Gastroesophageal sphincter (tissue), 3 donors: Measurements from ENCODE around the gene REEP2.

Source experiments
- EP300 ChIP-seq: sonication (generic); formaldehyde crosslinking; IDR thresholded peaks from one replicate; pipeline ENCODE4 v1.6.1; 2017; ENCODE audit warnings: antibody characterized with exemption, mild to moderate bottlenecking
- POLR2A ChIP-seq, 2 donors: fragments of 450-650 bp; IDR thresholded peaks; one replicate each; pipeline ENCODE4 v1.6.1; 2017; ENCODE audit warnings: antibody characterized with exemption in 2 of 2, mild to moderate bottlenecking in 2 of 2, moderate library complexity in 1 of 2
- POLR2AphosphoS5 ChIP-seq: sonication (generic); formaldehyde crosslinking; IDR thresholded peaks from one replicate; pipeline ENCODE4 v1.6.1; 2017; ENCODE audit warnings: antibody characterized with exemption
- TF ChIP-seq, protein P1 (sequence below), 4 experiments: fragments of 200-600 bp in 2 of 4; fragments of 450-650 bp in 2 of 4; sonication (generic) in 1 of 4; IDR thresholded peaks; one replicate each; pipeline ENCODE4 v1.5.1; 2017 to 2019; ENCODE audit warnings: antibody characterized with exemption in 4 of 4, mild to moderate bottlenecking in 2 of 4, moderate library complexity in 2 of 4

GRCh38 chr5:138458384-138458783 lies 19.5 kb downstream of the REEP2 start:
- TF ChIP-seq, protein P1, sequence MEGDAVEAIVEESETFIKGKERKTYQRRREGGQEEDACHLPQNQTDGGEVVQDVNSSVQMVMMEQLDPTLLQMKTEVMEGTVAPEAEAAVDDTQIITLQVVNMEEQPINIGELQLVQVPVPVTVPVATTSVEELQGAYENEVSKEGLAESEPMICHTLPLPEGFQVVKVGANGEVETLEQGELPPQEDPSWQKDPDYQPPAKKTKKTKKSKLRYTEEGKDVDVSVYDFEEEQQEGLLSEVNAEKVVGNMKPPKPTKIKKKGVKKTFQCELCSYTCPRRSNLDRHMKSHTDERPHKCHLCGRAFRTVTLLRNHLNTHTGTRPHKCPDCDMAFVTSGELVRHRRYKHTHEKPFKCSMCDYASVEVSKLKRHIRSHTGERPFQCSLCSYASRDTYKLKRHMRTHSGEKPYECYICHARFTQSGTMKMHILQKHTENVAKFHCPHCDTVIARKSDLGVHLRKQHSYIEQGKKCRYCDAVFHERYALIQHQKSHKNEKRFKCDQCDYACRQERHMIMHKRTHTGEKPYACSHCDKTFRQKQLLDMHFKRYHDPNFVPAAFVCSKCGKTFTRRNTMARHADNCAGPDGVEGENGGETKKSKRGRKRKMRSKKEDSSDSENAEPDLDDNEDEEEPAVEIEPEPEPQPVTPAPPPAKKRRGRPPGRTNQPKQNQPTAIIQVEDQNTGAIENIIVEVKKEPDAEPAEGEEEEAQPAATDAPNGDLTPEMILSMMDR (IDR thresholded peaks at IDR 0.05): no peak
- TF ChIP-seq POLR2A (IDR thresholded peaks at IDR 0.05) (no peak), EP300 (no peak), POLR2AphosphoS5 (no peak)
